Posterior vena cava (tissue), 2 donors: ENCODE measurements around the gene MARCO. TPM values are rescaled to one million over a fixed set of nuclear protein-coding genes. Genes with fewer than 3 reads are reported as not detected.

Experiments
- DNase-seq: peaks from one replicate; pipeline ENCODE4 v3.0.0-alpha.2; 2020; ENCODE audit warnings: low spot score
- intact Hi-C, 2 donors: fragments of 100-400 bp; cut with DNase I; formaldehyde crosslinking; loops; one replicate each; pipeline versions ENCODE4 v1.14.1 to v1.14.2; 2022 to 2023
- long read RNA-seq, 2 donors: library from polyadenylated mRNA; unstranded; transcript quantifications; one replicate each; pipeline ENCODE4 v2.0.0, GENCODE V29; 2020 to 2021
- total RNA-seq, 2 donors: library from RNA; stranded (reverse); fragmentation: NEBNext Ultra II Directional; extraction: Animal tissue kit (Norgen Biotek cat#: 25700); gene quantifications; one replicate each; pipeline ENCODE4 v1.2.1, GENCODE V29; 2021
- donor health status: DM: yes; HTN: yes; CAD: no.
- donor health status: DM: yes; HTN: yes; CAD: no.

MARCO gene
- 10 to 100 TPM; 20.5 to 78.2 TPM for total RNA-seq
- long read RNA-seq, donor 1, transcript MARCO-201 (17 exons, 1,838 nt) = major isoform, 10 of 17 reads
- long read RNA-seq, donor 1, partial matches to known transcripts = 1 of 17 reads
- long read RNA-seq, donor 1, other reads (novel, unspliced or antisense) = 4 of 17 reads
- long read RNA-seq, donor 2, transcript MARCO-201 (17 exons, 1,838 nt) = major isoform, 23 of 40 reads
- long read RNA-seq, donor 2, partial matches to known transcripts = 13 of 40 reads
- long read RNA-seq, donor 2, other reads (novel, unspliced or antisense) = 4 of 40 reads

- intact Hi-C loops = no loop called here
- no peak for DNase-seq
Observed at GRCh38 chr2:118942031-118942430, at the start of gene MARCO. Gene MARCO, plus strand, starts transcription at chr2:118942194. Its CDS starts 107 bp downstream, at chr2:118942301.

GRCh38 chr2:118893100-118893499, 48.9 kb upstream of the MARCO start:
- intact Hi-C loops = no loop called here
- DNase-seq = no peak

- DNase-seq = no peak
- intact Hi-C loops = no loop called here
Observed at GRCh38 chr2:118902266-118903028, 39.5 kb upstream of the MARCO start.

- intact Hi-C loops = no loop called here
Observed at GRCh38 chr2:118903029-118903351, 39.0 kb upstream of the MARCO start.

GRCh38 chr2:118903551-118904479, 38.2 kb upstream of the MARCO start:
- DNase-seq = no peak
- intact Hi-C loops = no loop called here

More at GRCh38 chr2:118903029-118903351, 39.0 kb upstream of the MARCO start:
- no peak for DNase-seq

- intact Hi-C loops = no loop called here
- DNase-seq = no peak
Observed at GRCh38 chr2:118905206-118905605, 36.8 kb upstream of the MARCO start.

- intact Hi-C loops = no loop called here
- DNase-seq = no peak
Observed at GRCh38 chr2:118906186-118906585, 35.8 kb upstream of the MARCO start.

- DNase-seq = no peak
- intact Hi-C loops = no loop called here
Observed at GRCh38 chr2:118907759-118908158, 34.2 kb upstream of the MARCO start.

- intact Hi-C loops = no loop called here
- DNase-seq = no peak
Observed at GRCh38 chr2:118909191-118909590, 32.8 kb upstream of the MARCO start.

- DNase-seq = no peak
- intact Hi-C loops = no loop called here
Observed at GRCh38 chr2:118911166-118911856, 30.7 kb upstream of the MARCO start.

GRCh38 chr2:118911936-118912335, 30.1 kb upstream of the MARCO start:
- intact Hi-C loops = no loop called here
- no peak for DNase-seq

- no peak for DNase-seq
- intact Hi-C loops = no loop called here
Observed at GRCh38 chr2:118913131-118913802, 28.7 kb upstream of the MARCO start.

GRCh38 chr2:118913803-118914645, 28.0 kb upstream of the MARCO start:
- DNase-seq = no peak
- intact Hi-C loops = no loop called here

GRCh38 chr2:118914721-118915453, 27.1 kb upstream of the MARCO start:
- intact Hi-C loops = no loop called here
- no peak for DNase-seq

GRCh38 chr2:118918017-118918416, 24.0 kb upstream of the MARCO start:
- no peak for DNase-seq
- intact Hi-C loops = no loop called here

GRCh38 chr2:118921646-118922045, 20.3 kb upstream of the MARCO start:
- no peak for DNase-seq
- intact Hi-C loops = no loop called here

- no peak for DNase-seq
- intact Hi-C loops = no loop called here
Observed at GRCh38 chr2:118922254-118922653, 19.7 kb upstream of the MARCO start.
